K562 (cell line): Measurements from ENCODE around the gene EMILIN1. TPM values are rescaled to one million over a fixed set of nuclear protein-coding genes. Genes with fewer than 3 reads are reported as not detected.

Experiments used
- ARID4B ChIP-seq: sonication (generic); formaldehyde crosslinking; IDR thresholded peaks from 2 replicates; pipeline ENCODE4 v1.8.0; 2022; ENCODE audit warnings: mild to moderate bottlenecking, missing genetic modification reagents
- BACH1 ChIP-seq: fragments of 200-800 bp; sonication (Bioruptor generic); IDR thresholded peaks from 2 replicates; pipeline ENCODE4 v1.6.1; 2016; ENCODE audit warnings: missing genetic modification characterization, missing compliant biosample characterization
- GMEB1 ChIP-seq: fragments of 250-450 bp; sonication (Bioruptor Pico); IDR thresholded peaks from 2 replicates; pipeline ENCODE4 v1.4.0; 2020; ENCODE audit warnings: mild to moderate bottlenecking
- ILK ChIP-seq: fragments of 450-650 bp; IDR thresholded peaks from 2 replicates; pipeline ENCODE4 v1.6.1; 2016; ENCODE audit warnings: missing genetic modification characterization, low read depth, mild to moderate bottlenecking, missing compliant biosample characterization, moderate library complexity, borderline replicate concordance
- LCOR ChIP-seq: sonication (generic); formaldehyde crosslinking; IDR thresholded peaks from 2 replicates; pipeline ENCODE4 v1.8.0; 2022; ENCODE audit warnings: mild to moderate bottlenecking, missing genetic modification reagents
- MAZ ChIP-seq, 2 experiments: fragments of 450-650 bp in 1 of 2; sonication (generic) in 1 of 2; formaldehyde crosslinking; IDR thresholded peaks in 1 of 2; conservative IDR thresholded peaks in 1 of 2; 2 replicates each; pipeline versions ENCODE4 v1.4.0 to v1.5.0; 2020; ENCODE audit warnings: mild to moderate bottlenecking in 1 of 2, missing genetic modification reagents in 1 of 2
- NR0B1 ChIP-seq: fragments of 450-650 bp; IDR thresholded peaks from one replicate; pipeline ENCODE4 v1.6.1; 2018; ENCODE audit warnings: mild to moderate bottlenecking, moderate library complexity; ENCODE audit not compliant: partially characterized antibody
- REST ChIP-seq, 2 experiments: fragments of 450-650 bp; formaldehyde crosslinking in 1 of 2; IDR thresholded peaks; 2 replicates each; pipeline versions ENCODE4 v1.4.0 to v1.6.1; 2014 to 2020; ENCODE audit warnings: mild to moderate bottlenecking in 2 of 2, borderline replicate concordance in 1 of 2, low read depth in 1 of 2
- ZBTB7A ChIP-seq: IDR thresholded peaks from 2 replicates; pipeline ENCODE4 v1.6.1; 2011; ENCODE audit warnings: low read depth, mild to moderate bottlenecking, low read length, moderate library complexity, borderline replicate concordance; ENCODE audit not compliant: control insufficient read depth
- ZNF41 ChIP-seq: fragments of 250-450 bp; sonication (Bioruptor Pico); conservative IDR thresholded peaks from 2 replicates; pipeline ENCODE4 v1.4.0; 2020; ENCODE audit warnings: mild to moderate bottlenecking
- polyA plus RNA-seq, 8 experiments: library from polyadenylated mRNA; depleted of rRNA in 4 of 8; stranded (reverse) in 5 of 8; unstranded in 3 of 8; fragments of >200 nt; fragmentation: Nextera tagmentation in 2 of 8; fragmentation: Illumina TruSeq in 1 of 8; extraction: Ambion mirVana in 2 of 8; extraction: Trizol in 1 of 8; gene quantifications; 2 replicates each; pipeline versions ENCODE4 v1.2.1 to v1.2.3, GENCODE V29; 2011 to 2014; ENCODE audit warnings: inconsistent platforms in 1 of 8, missing spikeins in 1 of 8
- total RNA-seq, 7 experiments: library from RNA; depleted of rRNA in 6 of 7; stranded (reverse); fragments of >200 nt in 6 of 7; fragmentation: Illumina TruSeq in 2 of 7; extraction: Trizol in 2 of 7; gene quantifications; 2 replicates each; pipeline versions ENCODE4 v1.2.1 to v1.2.3, GENCODE V29; 2011 to 2021; ENCODE audit warnings: low replicate concordance in 1 of 7

EMILIN1 gene
- total and polyA plus RNA-seq, 9 of the 15 experiments (the other 6 are each of a cell fraction or from before 2014, with no cell fraction given): 0.04 to 2.7 (median 0.54) TPM; not detected in 2

- TF ChIP-seq REST (IDR thresholded peaks at IDR 0.05; ENCODE audit: borderline replicate concordance) (no peak), REST (CRISPR knock-in tag; IDR thresholded peaks at IDR 0.05; ENCODE audit: low read depth) (0 out of 2 replicates have a peak, but pooled peaks have one; percentile 11), GMEB1 (CRISPR knock-in tag) (no peak), MAZ (CRISPR knock-in tag; conservative IDR thresholded peaks at IDR 0.05 in 1 of 2, IDR thresholded peaks at IDR 0.05 in 1 of 2) (no peak), ZBTB7A (peak; percentile 9; the same call in 1 of the 2 replicates), LCOR (CRISPR knock-in tag) (no peak), NR0B1 (no peak), ARID4B (CRISPR knock-in tag) (0 out of 2 replicates have a peak, but pooled peaks have one; percentile 76), ILK (no peak), BACH1 (tag) (no peak), ZNF41 (CRISPR knock-in tag) (no peak)
These were observed 45.1 kb upstream of the EMILIN1 start (continued) for GRCh38 chr2:27033253-27033852.
